Astrocyte (in vitro differentiated cells and primary cell): ENCODE results near the gene IL20RA.

Experiments used
- CTCF ChIP-seq: IDR thresholded peaks from 2 replicates; pipeline ENCODE4 v1.5.1; 2011; ENCODE audit warnings: low read depth, mild to moderate bottlenecking, inconsistent platforms, low read length, moderate library complexity; ENCODE audit not compliant: insufficient read depth
- EZH2 ChIP-seq: IDR thresholded peaks from 2 replicates; pipeline ENCODE4 v1.6.1; 2012; ENCODE audit warnings: mild to moderate bottlenecking, low read length, inconsistent platforms; ENCODE audit not compliant: insufficient read depth

GRCh38 chr6:137058037-137058436, 13.3 kb upstream of the IL20RA start:
- TF ChIP-seq CTCF: no peak
- TF ChIP-seq EZH2: no peak
